Chondrocyte (in vitro differentiated cells): ENCODE results near the gene TMEFF1. TPM values are rescaled to one million over a fixed set of nuclear protein-coding genes. Genes with fewer than 3 reads are reported as not detected.
"Not testable (repeated sequence)": the region's sequence is repeated elsewhere in the genome, so short reads cannot be mapped to it uniquely, and the experiment has no call there.

Source experiments
- DNase-seq: peaks from one replicate; pipeline ENCODE4 v3.0.0; 2021; ENCODE audit warnings: mixed read lengths, low spot score
- H3K27ac Mint-ChIP-seq: one replicate; pipeline ENCODE4 v1.8.0; 2021; ENCODE audit warnings: mild to moderate bottlenecking, moderate library complexity, mixed read lengths; ENCODE audit not compliant: unreplicated experiment
- H3K27me3 Mint-ChIP-seq: 2 replicates; pipeline ENCODE4 v1.8.0; 2021; ENCODE audit warnings: low read depth, mixed read lengths
- H3K36me3 Mint-ChIP-seq: 2 replicates; pipeline ENCODE4 v1.8.0; 2021; ENCODE audit warnings: low read depth, mixed read lengths
- H3K4me1 Mint-ChIP-seq: 2 replicates; pipeline ENCODE4 v1.8.0; 2021; ENCODE audit warnings: low read depth, mild to moderate bottlenecking, mixed read lengths
- H3K4me3 Mint-ChIP-seq: one replicate; pipeline ENCODE4 v1.8.0; 2021; ENCODE audit warnings: mild to moderate bottlenecking, moderate library complexity, mixed read lengths; ENCODE audit not compliant: unreplicated experiment
- H3K9me3 Mint-ChIP-seq: 2 replicates; pipeline ENCODE4 v1.8.0; 2021; ENCODE audit warnings: low read depth, mixed read lengths
- CTCF ChIP-seq: fragments of 200-600 bp; sonication (generic); IDR thresholded peaks from 2 replicates; pipeline ENCODE4 v1.5.0; 2021; ENCODE audit warnings: antibody characterized with exemption, mild to moderate bottlenecking, moderate library complexity
- total RNA-seq: library from RNA; stranded (reverse); gene quantifications from 3 replicates; pipeline ENCODE4 v1.2.1, GENCODE V29; 2021

Gene TMEFF1
- total RNA-seq, 1 donor from 2014 or later = 3.0 TPM

DNA sequence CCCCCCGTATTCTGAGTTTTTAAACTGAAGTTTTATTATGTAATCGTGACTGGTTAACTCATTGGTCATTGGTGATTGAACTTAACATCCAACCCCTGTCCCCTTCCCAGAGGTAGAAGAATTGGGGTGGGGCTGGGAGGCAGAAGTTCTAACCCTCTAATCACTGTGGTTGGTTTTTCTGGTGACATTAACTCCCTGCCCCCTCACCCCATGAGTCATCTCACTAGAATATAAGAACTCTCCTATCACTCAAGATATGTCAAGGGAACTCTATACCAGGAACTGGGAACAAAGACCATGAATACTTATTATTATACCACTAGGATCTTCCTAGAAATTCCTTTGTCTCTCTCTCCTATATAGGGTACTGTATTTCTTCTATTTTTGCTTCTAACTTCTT is 52.6 kb downstream of the TMEFF1 start:
- peaks cover 7% of the 10 kb centered on the region for H3K36me3 Mint-ChIP-seq
- no peak overlapping the region for H3K4me3 Mint-ChIP-seq
- no peaks in the 10 kb centered on the region for H3K27me3 Mint-ChIP-seq
- no peaks in the 10 kb centered on the region for H3K9me3 Mint-ChIP-seq
- H3K4me1 Mint-ChIP-seq = peaks cover 3% of the 10 kb centered on the region
- no peak overlapping the region for H3K27ac Mint-ChIP-seq
- DNase-seq = no peak
- TF ChIP-seq CTCF = no peak

DNA sequence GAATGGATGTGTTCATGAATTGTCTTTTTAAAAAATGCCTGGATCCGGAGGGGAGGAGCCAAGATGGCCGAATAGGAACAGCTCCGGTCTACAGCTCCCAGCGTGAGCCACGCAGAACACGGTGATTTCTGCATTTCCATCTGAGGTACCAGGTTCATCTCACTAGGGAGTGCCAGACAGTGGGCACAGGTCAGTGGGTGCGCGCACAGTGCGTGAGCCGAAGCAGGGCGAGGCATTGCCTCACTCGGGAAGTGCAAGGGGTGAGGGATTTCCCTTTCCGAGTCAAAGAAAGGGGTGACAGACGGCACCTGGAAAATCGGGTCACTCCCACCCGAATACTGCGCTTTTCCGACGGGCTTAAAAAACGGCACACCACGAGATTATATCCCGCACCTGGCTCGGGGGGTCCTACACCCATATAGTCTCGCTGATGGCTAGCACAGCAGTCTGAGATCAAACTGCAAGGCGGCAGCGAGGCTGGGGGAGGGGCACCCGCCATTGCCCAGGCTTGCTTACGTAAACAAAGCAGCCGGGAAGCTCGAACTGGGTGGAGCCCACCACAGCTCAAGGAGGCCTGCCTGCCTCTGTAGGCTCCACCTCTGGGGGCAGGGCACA is 54.3 kb downstream of the TMEFF1 start:
- H3K9me3 Mint-ChIP-seq, H3K27ac Mint-ChIP-seq, H3K36me3 Mint-ChIP-seq, H3K4me1 Mint-ChIP-seq, DNase-seq, H3K27me3 Mint-ChIP-seq, H3K4me3 Mint-ChIP-seq: not testable (repeated sequence)

DNA sequence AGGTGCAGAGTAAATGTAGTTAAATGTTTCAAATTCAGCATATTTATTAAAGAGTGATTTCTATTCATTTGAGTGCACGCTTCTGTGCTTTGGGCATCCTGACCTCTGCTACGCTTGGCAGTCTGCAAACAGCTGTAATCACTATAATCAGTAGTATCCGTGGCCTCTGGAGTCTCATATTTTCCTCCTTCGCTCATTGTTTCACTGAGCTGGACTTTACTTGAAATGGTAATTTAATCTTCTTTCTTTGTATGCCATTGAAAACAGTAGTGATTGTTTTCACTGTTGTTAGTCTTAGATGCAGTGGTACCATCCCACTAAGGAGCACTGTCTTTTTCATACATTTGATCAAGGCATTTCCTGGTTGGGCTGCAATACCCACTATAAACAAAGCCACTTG is 61.5 kb downstream of the TMEFF1 start:
- no peaks in the 10 kb centered on the region for H3K9me3 Mint-ChIP-seq
- DNase-seq = no peak
- no peak for TF ChIP-seq CTCF
- H3K4me3 Mint-ChIP-seq = no peak overlapping the region
- peaks cover 2% of the 10 kb centered on the region for H3K36me3 Mint-ChIP-seq
- no peak overlapping the region for H3K27ac Mint-ChIP-seq
- no peaks in the 10 kb centered on the region for H3K4me1 Mint-ChIP-seq
- no peaks in the 10 kb centered on the region for H3K27me3 Mint-ChIP-seq

DNA sequence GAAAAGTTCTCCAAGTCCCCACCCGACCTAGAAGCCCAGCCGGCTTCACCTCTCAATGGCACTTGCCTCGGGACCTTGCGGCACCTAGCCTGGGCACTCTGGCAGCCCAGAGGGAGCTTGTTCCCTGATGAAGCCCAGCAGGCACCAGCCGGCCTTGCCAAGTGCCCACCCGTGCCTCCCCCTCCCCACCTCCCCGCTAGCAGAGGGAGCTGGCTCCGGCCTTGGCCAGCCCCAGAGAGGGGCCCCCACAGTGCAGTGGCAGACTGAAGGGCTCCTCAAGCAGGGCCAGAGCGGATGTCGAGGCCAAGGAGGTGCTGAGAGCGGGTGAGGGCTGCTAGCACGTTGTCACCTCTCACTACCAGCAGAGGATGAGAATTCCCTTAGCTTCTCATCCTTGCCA is 67.4 kb downstream of the TMEFF1 start:
- H3K36me3 Mint-ChIP-seq = peaks cover 7% of the 10 kb centered on the region
- no peak for TF ChIP-seq CTCF

DNA sequence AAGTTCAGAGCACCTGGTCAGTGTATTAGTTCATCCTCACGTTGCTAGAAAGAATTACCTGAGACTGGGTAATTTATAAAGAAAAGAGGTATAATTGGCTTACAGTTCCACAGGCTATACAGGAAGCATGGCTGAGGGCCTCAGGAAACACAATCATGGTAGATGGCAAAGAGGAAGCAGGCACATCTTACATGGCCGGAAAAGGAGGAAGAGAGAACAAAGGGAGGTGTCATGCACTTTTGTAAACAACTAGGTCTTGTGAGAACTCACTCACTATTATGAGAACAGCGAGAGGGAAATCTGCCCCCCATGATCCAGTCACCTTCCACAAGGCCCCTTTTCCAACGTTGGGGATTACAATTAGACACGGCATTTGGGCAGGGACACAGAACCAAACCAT is 76.1 kb downstream of the TMEFF1 start:
- H3K36me3 Mint-ChIP-seq = peaks cover 10% of the 10 kb centered on the region
- TF ChIP-seq CTCF = no peak
- no peaks in the 10 kb centered on the region for H3K9me3 Mint-ChIP-seq
- H3K27ac Mint-ChIP-seq = no peak overlapping the region
- H3K27me3 Mint-ChIP-seq = no peaks in the 10 kb centered on the region
- DNase-seq = no peak
- no peaks in the 10 kb centered on the region for H3K4me1 Mint-ChIP-seq
- H3K4me3 Mint-ChIP-seq = no peak overlapping the region

More for the DNA sequence above, 67.4 kb downstream of the TMEFF1 start:
- H3K4me1 Mint-ChIP-seq = no peaks in the 10 kb centered on the region
- H3K9me3 Mint-ChIP-seq = no peaks in the 10 kb centered on the region
- DNase-seq = no peak
- no peak overlapping the region for H3K4me3 Mint-ChIP-seq
- H3K27ac Mint-ChIP-seq = no peak overlapping the region
- no peaks in the 10 kb centered on the region for H3K27me3 Mint-ChIP-seq

GRCh38 chr9:100554935-100555401 is 82.0 kb downstream of the TMEFF1 start:
- no peaks in the 10 kb centered on the region for H3K4me1 Mint-ChIP-seq
- no peaks in the 10 kb centered on the region for H3K27me3 Mint-ChIP-seq
- TF ChIP-seq CTCF = no peak
- H3K36me3 Mint-ChIP-seq = peaks cover 10% of the 10 kb centered on the region
- no peak for DNase-seq
- H3K4me3 Mint-ChIP-seq = no peak overlapping the region
- no peak overlapping the region for H3K27ac Mint-ChIP-seq
- no peaks in the 10 kb centered on the region for H3K9me3 Mint-ChIP-seq
